PC-3 (cell line): Measurements from ENCODE around the gene DNAJB6. TPM values are rescaled to one million over a fixed set of nuclear protein-coding genes. Genes with fewer than 3 reads are reported as not detected.

Experiments used
- ATAC-seq: fragments of 200-7000 bp; cut with Tn5 transposase; 2 replicates; pipeline ENCODE4 v1.9.1; 2020; ENCODE audit warnings: mild to moderate bottlenecking, moderate library complexity
- BruUV-seq: library from RNA; stranded (reverse); fragments of 400-500 nt; replicated peaks from 2 replicates; lab custom pipeline; 2021; lab: Mats Ljungman, UMichigan
- CTCF ChIA-PET: fragments of 300-600 bp; sonication (Branson Sonifier 250); formaldehyde crosslinking; loops from one replicate; lab custom pipeline; 2022; ENCODE audit warnings: antibody characterized with exemption; lab: Charles Lee
- POLR2A ChIA-PET: fragments of 300-600 bp; sonication (Branson Sonifier 250); formaldehyde crosslinking; loops from one replicate; lab custom pipeline; 2022; ENCODE audit warnings: antibody characterized with exemption; ENCODE audit not compliant: unreplicated experiment; lab: Charles Lee
- DNase-seq: peaks from one replicate; pipeline ENCODE4 v3.0.0-alpha.2; 2015
- H2AFZ ChIP-seq: fragments of 300-600 bp; sonication (generic); 2 replicates; pipeline ENCODE4 v1.6.0; 2016; ENCODE audit warnings: antibody characterized with exemption, low read length
- H3F3A ChIP-seq: fragments of 300-600 bp; sonication (generic); one replicate; pipeline ENCODE4 v1.6.0; 2017; ENCODE audit warnings: antibody characterized with exemption, low read length, control low read depth, mild to moderate bottlenecking; ENCODE audit not compliant: unreplicated experiment
- H3K27ac ChIP-seq: fragments of 300-600 bp; sonication (generic); 2 replicates; pipeline ENCODE4 v1.5.1; 2016; ENCODE audit warnings: mild to moderate bottlenecking, low read length
- H3K27me3 ChIP-seq: fragments of 300-600 bp; sonication (generic); 2 replicates; pipeline ENCODE4 v1.6.1; 2016; ENCODE audit warnings: low read length, mixed read lengths
- H3K36me3 ChIP-seq: fragments of 300-600 bp; sonication (generic); 2 replicates; pipeline ENCODE4 v1.6.1; 2016; ENCODE audit warnings: low read depth, mixed run types, low read length, mixed read lengths
- H3K4me1 ChIP-seq: fragments of 300-600 bp; sonication (generic); 2 replicates; pipeline ENCODE4 v1.5.1; 2016; ENCODE audit warnings: low read length; ENCODE audit not compliant: insufficient read depth
- H3K4me2 ChIP-seq: fragments of 300-600 bp; sonication (generic); 2 replicates; pipeline ENCODE4 v1.6.0; 2016; ENCODE audit warnings: low read length
- H3K4me3 ChIP-seq: fragments of 300-600 bp; sonication (generic); 2 replicates; pipeline ENCODE4 v1.5.1; 2016; ENCODE audit warnings: mild to moderate bottlenecking, low read length, mixed read lengths
- H3K79me2 ChIP-seq: fragments of 300-600 bp; sonication (generic); 2 replicates; pipeline ENCODE4 v1.6.1; 2017; ENCODE audit warnings: low read length, mixed read lengths
- H3K9ac ChIP-seq: fragments of 300-600 bp; sonication (generic); 2 replicates; pipeline ENCODE4 v1.6.0; 2016; ENCODE audit warnings: mild to moderate bottlenecking, low read length
- H3K9me2 ChIP-seq: fragments of 300-600 bp; sonication (generic); replicated peaks from 2 replicates; pipeline ENCODE4 v1.6.1; 2016; ENCODE audit warnings: mixed run types, low read length, mixed read lengths
- H3K9me3 ChIP-seq: fragments of 300-600 bp; sonication (generic); 2 replicates; pipeline ENCODE4 v1.6.1; 2016; ENCODE audit warnings: low read length, mixed read lengths
- H4K20me1 ChIP-seq: fragments of 300-600 bp; sonication (generic); 2 replicates; pipeline ENCODE4 v1.6.1; 2016; ENCODE audit warnings: low read length, mixed read lengths
- EZH2 ChIP-seq: fragments of 300-600 bp; sonication (generic); IDR thresholded peaks from one replicate; pipeline ENCODE4 v1.6.1; 2017; ENCODE audit warnings: antibody characterized with exemption, mild to moderate bottlenecking, low read length; ENCODE audit not compliant: unreplicated experiment
- EZH2phosphoT487 ChIP-seq: fragments of 300-600 bp; sonication (generic); IDR thresholded peaks from 2 replicates; pipeline ENCODE4 v1.6.1; 2018; ENCODE audit warnings: mild to moderate bottlenecking, antibody characterized with exemption, low read length, borderline replicate concordance
- intact Hi-C: fragments of 100-400 bp; cut with micrococcal nuclease; formaldehyde crosslinking; loops from 2 replicates; pipeline ENCODE4 v1.9.0; 2023
- total RNA-seq: library from RNA; depleted of rRNA; stranded (reverse); fragments of >200 nt; gene quantifications from 2 replicates; pipeline ENCODE4 v1.2.3, GENCODE V29; 2014
- TF ChIP-seq, protein P1 (sequence below): fragments of 300-600 bp; sonication (generic); conservative IDR thresholded peaks from 2 replicates; pipeline ENCODE4 v1.5.1; 2017; ENCODE audit warnings: antibody characterized with exemption, low read depth, mild to moderate bottlenecking, low read length

The DNAJB6 gene
- total RNA-seq, 1 experiment from 2014 or later: 151 TPM

DNA sequence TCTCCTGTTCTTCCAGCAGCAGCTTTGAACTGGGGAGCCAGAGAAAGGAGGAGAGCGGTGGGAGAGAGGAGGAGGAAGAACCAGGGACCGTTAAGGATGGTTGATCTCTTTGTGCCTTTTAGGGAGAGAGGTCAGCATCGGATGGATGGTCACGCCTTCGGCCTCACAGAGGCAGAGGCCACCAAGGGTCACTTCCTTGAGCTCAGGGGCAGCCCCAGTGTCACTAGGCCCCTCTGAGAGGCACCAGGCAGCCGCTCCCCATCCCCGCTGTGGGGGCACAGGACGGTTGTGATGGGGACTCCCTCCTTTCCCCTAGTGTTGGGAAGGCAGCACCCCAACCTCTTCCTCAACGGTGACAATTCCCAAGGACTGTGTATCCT, 121.4 kb downstream of the DNAJB6 start:
- Histone ChIP-seq H3K9me2 (no peaks in the 10 kb centered on the region), H4K20me1 (no peaks in the 10 kb centered on the region), H3K27ac (no peak overlapping the region), H3K79me2 (no peaks in the 10 kb centered on the region), H3F3A (no peaks in the 10 kb centered on the region), H3K27me3 (no peaks in the 10 kb centered on the region), H3K36me3 (no peaks in the 10 kb centered on the region), H3K4me2 (no peak overlapping the region), H3K4me1 (no peaks in the 10 kb centered on the region), H3K4me3 (no peak overlapping the region), H3K9me3 (no peaks in the 10 kb centered on the region), H2AFZ (no peak overlapping the region), H3K9ac (no peak overlapping the region)
- intact Hi-C loops: no loop called here
- TF ChIP-seq, protein P1, sequence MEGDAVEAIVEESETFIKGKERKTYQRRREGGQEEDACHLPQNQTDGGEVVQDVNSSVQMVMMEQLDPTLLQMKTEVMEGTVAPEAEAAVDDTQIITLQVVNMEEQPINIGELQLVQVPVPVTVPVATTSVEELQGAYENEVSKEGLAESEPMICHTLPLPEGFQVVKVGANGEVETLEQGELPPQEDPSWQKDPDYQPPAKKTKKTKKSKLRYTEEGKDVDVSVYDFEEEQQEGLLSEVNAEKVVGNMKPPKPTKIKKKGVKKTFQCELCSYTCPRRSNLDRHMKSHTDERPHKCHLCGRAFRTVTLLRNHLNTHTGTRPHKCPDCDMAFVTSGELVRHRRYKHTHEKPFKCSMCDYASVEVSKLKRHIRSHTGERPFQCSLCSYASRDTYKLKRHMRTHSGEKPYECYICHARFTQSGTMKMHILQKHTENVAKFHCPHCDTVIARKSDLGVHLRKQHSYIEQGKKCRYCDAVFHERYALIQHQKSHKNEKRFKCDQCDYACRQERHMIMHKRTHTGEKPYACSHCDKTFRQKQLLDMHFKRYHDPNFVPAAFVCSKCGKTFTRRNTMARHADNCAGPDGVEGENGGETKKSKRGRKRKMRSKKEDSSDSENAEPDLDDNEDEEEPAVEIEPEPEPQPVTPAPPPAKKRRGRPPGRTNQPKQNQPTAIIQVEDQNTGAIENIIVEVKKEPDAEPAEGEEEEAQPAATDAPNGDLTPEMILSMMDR: no peak
- no peak for TF ChIP-seq EZH2phosphoT487
- no peak for TF ChIP-seq EZH2
- CTCF ChIA-PET: no interaction called here
- no TSS peak for BruUV-seq
- DNase-seq (no peak), ATAC-seq (no peak)
- POLR2A ChIA-PET: no interaction called here

DNA sequence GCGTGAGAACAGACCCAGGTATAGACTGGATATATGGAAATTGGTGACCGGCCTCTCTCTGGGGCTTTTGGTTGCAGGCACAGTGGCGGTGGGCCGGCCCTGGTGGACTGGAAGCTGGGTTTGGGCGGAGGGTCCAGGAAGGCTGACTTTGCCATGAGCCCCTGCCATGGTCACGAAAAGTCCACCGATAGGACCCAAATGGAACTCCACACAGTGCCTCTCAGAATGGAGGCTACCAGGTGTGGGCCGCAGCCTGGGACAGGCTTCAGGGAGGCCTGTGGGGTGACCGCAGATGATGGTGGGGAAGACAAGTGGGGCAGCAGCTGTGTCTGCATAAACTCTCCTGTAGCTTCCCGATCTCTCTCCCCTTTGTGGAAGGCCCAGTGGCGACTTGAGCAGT, 123.2 kb downstream of the DNAJB6 start:
- no peak overlapping the region for H3K4me2 ChIP-seq
- no peaks in the 10 kb centered on the region for H3K9me3 ChIP-seq
- H2AFZ ChIP-seq: no peak overlapping the region
- ATAC-seq (no peak), DNase-seq (no peak)
- BruUV-seq: no TSS peak
- H3K27ac ChIP-seq: no peak overlapping the region
- no peaks in the 10 kb centered on the region for H3F3A ChIP-seq
- CTCF ChIA-PET: no interaction called here
- H3K27me3 ChIP-seq: no peaks in the 10 kb centered on the region
- H3K79me2 ChIP-seq: no peaks in the 10 kb centered on the region
- no peaks in the 10 kb centered on the region for H3K36me3 ChIP-seq
- POLR2A ChIA-PET: no interaction called here
- no peak overlapping the region for H3K4me3 ChIP-seq
- no peaks in the 10 kb centered on the region for H4K20me1 ChIP-seq
- H3K9me2 ChIP-seq: no peaks in the 10 kb centered on the region
- TF ChIP-seq EZH2 (no peak), EZH2phosphoT487 (no peak)
- TF ChIP-seq, protein P1: no peak
- no peaks in the 10 kb centered on the region for H3K4me1 ChIP-seq
- intact Hi-C loops: no loop called here
- H3K9ac ChIP-seq: no peak overlapping the region

DNA sequence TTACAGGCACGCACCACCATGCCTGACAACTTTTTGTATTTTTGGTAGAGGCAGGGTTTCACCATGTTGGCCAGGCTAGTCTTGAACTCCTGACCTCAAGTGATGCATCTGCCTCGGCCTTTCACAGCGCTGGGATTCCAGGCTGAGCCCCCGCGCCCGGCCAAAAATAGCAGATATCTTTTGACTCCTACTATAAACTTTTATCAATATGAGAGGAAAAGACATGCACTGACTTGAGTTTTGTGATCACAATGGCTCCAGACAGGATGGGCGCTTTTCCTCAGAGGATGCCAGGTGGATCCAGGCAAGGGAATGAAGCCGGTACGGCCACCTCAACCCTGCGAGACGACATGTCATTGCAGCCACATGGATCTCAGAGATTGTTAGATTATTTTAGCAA, 123.9 kb downstream of the DNAJB6 start:
- no TSS peak for BruUV-seq
- Histone ChIP-seq H3K27me3 (no peaks in the 10 kb centered on the region), H3K27ac (no peak overlapping the region), H3K9me2 (no peaks in the 10 kb centered on the region), H3K36me3 (no peaks in the 10 kb centered on the region), H3K4me2 (no peak overlapping the region), H3K4me3 (no peak overlapping the region), H2AFZ (no peak overlapping the region), H3F3A (no peaks in the 10 kb centered on the region), H3K79me2 (no peaks in the 10 kb centered on the region), H3K9ac (no peak overlapping the region), H3K9me3 (no peaks in the 10 kb centered on the region), H3K4me1 (no peaks in the 10 kb centered on the region), H4K20me1 (no peaks in the 10 kb centered on the region)
- CTCF ChIA-PET: no interaction called here
- TF ChIP-seq, protein P1: no peak
- no peak for ATAC-seq
- POLR2A ChIA-PET: no interaction called here
- intact Hi-C loops: no loop called here
- DNase-seq: no peak
